ENCODE results near the gene PLEKHG3.
A peak's percentile ranks its signal among the peaks of the same experiment; 100 is the strongest.

Gene PLEKHG3

DNA sequence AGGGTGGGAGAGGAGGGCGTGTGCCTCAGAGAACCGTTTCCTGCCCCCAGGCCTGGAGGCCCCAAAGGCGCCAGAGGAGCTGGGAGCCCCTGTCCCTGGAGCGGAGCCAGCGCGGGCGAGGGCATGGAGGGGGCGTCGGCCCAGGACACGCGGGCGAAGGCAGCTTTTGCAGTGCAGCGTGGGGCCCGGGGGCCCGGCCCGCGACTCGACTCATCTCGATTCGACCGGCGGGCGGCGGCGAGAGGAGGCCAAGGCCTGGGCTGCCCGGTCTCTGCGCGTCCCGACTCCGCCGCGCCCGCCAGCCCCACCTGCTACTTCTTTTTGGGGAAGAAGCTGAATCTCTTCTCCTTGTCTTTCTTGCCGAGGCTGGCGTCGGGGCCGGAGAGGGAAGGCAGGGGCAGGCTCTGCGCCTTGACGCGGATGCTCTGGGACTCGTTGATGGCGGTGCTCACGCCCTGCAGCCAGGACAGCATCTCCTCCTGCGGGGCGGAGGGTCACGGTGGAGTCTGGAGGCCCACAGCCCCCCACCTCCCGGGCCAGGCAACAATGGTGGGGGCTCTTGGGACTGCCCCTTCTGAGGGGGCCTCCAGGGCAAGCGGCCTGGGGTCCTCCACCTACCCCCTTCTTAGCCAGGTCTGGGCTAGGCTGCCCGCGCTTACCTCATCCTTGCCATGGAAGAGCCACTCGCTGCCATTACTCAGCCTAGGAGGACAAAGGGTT lies 44.9 kb downstream of the PLEKHG3 start:
- DNase-seq: no peak

DNA sequence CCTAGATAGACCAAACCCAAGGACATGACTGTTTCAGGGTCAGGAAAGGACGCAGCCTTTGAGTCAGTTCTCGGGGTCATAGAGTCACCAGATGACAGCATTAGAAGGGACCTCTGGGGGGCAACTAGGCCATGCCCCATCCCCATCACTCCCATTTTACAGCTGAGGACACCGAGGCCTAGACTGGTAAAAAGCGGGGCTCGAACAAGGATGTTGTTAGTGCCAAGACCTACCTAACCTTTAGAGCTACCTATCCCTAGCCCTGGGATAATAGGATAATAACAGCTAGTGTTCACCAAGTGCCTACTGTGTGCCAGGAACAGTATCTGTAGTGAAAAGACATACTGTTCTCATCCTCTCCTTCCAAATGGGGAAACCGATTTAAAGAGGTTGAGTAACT lies 48.7 kb downstream of the PLEKHG3 start:
- DNase-seq: no peak

DNA sequence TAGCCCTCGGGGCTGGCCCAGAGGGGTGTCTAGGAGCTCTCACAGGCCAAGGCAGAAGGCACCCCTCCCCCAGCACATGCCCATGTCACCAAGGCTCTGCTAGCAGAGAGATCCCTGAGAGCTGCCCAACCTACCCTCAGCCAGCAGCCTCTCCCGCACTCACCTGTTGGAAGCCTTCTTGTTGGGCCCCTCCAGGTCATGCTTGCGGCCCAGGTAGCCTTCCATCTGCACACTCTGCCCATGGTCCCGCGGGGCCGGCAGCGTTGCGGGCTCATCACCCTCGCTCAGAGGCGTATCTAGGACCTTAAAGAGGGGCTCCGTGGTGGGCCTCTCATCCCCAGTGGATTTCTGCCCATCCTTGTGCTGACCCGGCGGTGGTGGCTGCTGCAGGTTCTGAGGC lies 49.1 kb downstream of the PLEKHG3 start:
- DNase-seq: no peak

DNA sequence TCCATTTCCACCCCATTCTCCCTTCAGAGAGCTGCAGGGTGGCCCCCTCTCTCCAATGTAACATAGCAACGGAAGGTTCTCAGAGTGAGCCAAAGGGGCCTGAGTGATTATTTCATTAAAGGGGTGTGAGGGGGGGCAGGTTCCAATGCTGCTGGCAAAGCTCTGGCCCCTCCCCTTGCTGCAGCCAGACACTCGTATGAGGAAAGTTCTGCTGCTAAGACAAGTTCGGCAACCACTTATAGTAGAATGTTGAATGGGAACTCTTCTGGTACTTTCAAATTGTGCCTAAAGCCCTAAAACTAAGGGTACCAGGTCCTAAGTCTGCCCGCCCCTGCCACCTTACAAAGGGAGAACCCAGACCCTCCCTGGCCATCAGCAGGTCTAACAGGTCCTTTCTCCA lies 49.8 kb downstream of the PLEKHG3 start:
- no peak for DNase-seq

DNA sequence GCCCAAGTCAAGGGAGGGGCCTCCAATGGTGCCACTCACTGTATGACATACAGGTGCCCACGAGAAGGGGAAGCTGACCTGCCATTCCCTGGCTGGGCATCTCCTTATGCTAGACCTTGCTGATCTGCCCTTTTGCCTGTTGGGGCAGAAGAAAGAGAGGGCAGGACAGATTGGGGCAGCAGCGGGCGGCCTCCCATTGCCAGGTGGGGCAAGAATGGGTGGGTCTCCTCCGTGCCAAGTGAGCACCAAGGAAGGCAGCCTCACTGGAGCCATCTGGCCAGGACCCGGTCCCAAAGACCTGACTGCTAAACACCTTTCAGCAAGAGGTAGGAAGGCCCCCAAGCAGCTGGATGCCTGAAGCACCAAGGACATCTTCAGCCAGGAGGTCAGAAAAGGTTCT lies 50.5 kb downstream of the PLEKHG3 start:
- DNase-seq: no peak

DNA sequence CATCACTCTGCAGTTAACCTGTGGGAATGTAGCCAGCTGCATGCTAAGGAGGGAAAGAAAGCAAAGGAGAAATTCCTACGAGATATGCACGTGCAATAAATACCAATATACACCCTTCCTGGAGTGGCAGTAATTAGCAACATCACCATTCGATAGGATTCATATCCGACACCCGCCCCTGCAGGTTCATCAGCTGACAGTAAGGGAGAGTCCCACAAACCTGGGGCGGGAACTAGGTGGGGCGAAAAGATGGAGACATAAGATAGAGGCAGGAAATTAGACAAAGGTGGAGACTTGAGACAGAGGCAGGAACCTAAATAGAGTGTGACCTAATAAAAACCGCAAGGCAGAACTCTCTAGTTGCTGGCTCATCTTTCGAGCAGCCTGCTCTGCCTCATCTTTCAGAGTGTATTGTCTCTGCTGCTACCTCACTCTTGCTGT lies 51.6 kb downstream of the PLEKHG3 start:
- DNase-seq: no peak

DNA sequence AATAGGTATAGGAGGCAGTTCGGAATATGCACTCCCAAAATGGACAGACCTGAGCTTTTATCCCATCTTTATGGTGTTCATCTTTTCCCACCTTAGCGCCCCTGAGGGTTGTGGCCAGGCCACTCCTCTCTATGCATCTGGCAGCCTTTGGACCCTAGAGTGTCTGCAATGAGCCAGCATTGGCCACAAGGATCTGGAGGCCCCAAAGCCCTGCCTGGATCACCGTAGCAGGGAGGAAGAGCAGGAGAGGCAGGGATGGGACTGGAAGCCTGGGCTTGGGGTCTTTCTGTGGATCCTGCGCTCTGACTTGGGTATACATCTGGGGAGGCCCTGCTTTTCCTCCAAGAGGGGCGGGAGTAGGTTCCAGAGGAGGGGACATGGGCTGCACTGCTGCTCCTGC lies 52.5 kb downstream of the PLEKHG3 start:
- no peak for DNase-seq

DNA sequence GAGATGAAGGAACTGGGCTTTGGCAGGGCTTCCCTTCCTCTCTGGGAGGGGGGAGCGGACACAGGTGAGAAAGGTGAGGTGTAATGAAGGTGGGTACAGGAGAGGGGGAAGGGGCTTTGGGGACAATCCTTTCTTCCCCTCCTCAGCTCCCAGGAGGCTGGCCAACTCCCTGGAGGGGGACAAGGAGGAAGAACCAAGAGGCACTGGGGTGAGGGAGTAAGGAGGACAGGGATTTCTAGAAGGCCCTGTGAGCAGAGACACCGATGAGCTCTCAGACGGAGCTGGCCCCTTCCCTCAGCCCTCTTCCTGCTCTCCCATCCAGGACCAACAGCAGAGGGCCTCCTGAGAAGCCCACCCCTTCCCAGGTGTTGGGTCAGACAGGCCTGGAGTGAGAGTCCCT lies 53.4 kb downstream of the PLEKHG3 start:
- DNase-seq: no peak

DNA sequence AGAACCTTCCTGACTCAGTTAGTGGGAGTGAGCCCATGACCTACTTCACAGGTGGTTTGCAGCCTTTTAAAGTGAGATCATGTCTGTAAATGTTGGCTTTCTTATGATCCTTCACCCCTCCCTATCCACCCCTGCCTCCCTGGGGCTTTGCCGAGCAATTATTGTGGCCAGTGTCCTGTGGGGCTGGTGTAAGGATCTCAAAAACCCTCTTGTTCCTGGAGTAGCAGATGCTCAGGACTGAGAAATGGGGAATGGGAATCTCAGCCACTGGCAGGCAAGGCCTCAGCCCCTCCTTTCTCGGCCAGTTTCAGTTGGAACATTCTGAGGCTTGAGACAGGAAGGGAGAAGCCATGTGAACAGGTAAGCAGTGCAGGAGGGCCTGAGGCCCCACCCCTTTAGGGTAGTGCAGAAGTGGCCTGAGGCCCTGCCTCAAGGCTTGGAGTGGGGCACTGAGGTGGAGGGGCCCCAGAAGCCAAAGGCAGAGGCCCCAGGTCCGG lies 53.8 kb downstream of the PLEKHG3 start:
- DNase-seq: no peak

DNA sequence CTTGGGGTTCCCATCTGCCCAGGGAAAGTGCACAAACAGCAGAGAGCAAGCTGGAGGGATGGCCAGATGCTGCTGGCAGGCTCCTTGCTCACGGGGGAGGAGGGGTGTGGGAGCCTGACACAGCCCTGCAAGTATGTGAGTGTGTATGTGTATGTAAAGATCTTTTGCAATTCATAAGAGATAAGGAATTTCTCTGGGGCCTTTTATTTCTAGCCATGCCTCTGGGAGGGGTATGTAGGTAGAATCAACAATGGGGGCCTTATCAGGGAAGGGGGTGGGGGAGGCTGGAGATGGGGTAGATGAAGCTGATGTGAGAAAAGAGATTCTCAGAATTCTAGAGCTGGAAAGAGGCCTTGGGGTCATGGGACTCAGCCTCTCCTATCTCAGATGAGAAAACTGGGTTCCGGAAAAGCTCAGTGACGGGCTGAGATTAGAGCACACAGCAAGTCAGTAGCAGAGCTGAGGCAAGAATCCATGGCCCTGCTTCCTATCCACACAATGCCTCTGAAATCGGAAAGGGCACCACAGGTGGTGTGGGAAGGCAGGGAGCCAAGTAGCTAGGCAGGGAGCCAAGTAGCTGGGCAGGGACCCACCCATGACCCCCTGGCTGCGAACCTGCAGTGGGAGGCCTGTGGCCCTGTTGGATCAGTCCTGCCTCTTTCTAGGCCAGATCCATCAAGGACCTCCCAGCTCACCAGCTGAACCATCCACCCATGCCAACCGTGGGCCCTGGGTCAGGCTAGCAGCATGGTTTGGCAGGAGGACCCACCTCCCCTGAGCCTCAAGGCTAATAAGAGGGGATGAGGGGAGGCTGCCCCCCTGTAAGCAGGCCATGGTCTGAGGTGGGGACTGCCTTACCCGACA lies 54.7 kb downstream of the PLEKHG3 start:
- DNase-seq: no peak

DNA sequence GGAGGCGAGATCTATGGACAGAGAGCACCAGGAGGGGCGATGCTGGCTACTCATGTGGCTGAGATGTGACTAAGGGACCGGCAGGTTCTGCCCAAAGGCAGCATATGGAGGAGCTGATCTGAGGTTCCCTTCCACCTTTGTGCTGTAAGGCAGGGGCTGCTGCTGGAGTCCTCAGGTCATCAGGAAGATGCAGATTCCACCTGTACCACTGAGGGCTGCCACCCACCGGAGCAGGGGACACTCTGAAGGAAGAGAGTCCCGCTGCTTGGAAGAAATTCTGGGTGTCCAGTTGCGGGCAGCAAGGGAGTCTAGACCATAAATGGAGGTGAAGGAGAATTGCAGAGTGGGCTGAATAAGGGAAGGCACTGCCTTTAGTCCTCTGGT lies 55.3 kb downstream of the PLEKHG3 start:
- DNase-seq: no peak

DNA sequence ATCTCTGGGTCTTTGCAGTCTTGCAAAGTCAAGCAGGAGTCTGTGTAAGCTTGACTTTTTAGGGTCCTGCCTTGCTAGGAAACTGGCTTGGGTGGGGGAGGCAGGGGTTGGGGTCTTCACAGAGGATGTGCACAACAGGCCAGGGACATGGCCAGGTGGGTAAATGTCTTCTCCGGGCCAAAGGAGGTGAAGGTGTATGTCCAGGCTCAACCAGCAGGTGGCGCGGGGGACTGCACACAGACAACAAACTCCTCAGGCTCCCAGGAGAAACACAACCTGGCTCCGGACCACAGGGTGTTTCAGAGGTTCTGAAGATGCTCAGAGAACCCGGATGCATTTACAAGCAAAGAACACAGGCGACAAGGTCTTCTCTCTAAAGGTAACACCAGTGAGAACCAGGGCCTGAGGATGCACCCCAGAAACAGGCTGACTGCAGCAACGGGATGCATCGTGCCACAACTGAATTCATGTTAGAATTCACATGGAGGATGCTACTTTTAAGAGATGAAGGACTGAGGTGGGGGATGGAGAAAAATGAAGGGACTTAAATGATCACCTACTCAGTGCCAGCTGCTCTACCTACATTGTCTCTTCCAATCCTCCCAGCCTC lies 56.0 kb downstream of the PLEKHG3 start:
- DNase-seq: no peak

DNA sequence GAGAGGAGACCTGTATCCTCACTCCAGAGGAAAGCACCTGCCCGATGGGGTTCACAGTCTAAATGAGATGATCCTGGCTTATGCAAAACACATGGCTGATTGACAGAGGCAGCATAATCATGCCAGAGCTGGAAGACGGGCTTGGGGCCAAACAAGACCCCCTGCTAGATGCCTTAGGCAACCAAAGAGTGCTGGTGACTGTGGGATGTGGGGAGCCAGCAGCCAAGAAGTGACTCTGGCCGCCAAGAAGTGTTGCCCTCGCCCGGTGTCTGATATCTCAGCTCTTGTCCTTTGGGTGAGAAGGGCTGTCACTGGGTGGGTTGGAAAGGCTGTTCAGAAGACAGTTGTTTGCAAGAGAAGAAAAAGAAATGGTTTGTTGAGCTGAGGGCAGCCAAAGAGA lies 56.7 kb downstream of the PLEKHG3 start:
- no peak for DNase-seq

DNA sequence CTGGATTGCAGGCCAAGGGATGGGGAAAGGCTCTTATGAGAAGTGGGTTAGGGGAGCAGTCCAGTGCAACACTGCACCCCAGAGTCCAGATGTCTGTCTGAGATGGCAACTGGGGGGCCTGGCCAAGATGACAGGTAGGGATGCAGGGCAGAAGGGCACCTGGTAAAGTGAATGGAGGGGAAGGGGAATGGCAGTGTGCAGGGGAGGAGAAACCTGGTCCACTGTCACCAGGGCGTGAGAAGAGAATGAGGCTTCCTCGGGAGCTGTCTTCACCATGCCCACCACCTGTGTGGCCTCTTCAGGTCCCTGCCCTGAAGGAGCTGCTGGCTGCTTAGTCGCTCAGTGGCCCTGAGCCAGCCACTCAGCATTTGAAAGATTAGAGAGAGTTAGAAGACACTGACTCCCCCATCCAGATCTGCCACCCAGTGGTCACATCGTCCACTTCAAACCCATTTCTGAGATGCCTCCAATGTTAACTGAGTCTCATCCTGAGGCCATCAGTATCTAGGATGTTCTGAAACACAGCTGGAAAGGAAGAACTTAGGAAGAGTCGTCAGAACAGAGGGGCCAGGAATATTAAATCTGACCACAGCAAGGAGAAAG lies 57.3 kb downstream of the PLEKHG3 start:
- no peak for DNase-seq

DNA sequence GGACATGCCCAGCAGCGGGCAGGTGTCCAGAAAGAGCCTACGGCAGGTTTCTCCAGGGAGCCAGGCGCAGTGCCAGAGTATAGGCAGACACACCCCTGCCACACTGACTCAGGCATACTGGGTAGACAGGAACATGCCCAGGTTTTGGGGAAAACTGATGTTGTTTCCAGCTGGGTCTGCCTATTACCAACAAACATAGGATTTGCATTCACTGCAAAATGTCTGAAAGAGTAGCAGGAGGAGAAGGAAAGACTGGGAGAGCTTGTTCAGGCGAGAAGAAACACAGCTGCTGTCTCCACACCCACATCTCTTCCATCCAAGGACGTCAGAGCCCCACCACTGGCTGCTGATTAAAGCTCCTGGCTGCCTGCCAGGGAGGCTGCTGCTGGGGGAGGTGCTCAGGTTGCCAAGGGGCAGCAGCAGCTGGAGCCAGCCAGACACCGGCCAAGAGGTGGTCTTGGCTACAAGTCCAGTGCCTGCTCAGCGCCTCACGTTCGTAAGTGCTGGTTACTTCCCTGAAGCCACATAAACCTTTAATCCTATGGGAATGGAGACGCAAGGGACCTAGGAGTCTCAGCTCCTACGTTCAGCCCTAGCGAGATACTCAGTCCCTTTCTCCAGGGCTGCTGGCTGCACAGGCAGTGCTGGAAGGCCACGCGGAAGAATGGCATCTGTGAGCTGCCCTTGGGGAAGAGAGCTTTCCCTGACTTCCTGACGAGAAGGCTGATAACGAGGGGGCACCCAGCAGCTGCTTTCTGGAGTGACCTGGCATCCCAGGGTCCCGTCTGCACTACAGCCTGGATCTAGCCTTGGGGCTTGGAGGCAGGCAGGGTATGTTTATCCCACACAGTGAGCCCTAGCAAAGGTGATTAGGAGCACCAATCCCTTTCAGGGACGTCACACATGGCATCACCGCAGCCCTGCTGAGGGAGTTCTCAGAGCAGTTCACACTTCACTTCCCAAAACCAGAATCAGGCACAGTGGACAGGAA lies 58.1 kb downstream of the PLEKHG3 start:
- no peak for DNase-seq

DNA sequence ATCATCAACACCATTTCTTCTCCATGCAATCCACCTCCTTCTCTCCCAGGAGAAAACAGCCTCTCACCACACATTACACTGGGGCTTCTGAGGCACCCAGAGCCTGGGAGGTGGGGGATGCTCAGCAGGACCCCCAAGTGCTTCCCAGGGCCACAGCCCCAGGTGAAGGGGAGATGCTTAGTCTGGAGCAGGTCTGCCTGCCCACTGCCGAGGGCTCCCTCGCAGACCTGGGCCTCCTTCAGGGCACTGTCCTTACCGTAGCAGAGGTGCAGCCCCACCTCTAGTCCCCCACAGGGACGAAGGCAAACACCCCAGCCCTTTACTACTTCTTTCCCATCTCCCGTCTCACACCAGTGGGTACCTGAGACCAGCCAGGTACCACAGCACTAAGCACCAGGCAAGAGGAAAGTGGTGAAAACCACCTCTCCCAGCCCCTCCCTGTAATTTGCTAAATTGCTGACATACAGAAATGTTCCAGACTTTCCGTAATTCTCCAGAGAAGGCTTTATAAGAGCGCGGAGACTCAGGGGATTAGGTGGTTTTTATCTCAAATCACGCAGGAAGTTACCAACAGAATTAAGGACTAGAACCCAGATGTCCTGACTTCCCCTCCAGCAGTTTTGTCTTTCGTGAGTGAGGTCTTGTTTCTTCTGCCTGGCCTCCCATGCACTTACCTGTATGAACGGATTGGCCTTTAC lies 59.0 kb downstream of the PLEKHG3 start:
- DNase-seq: no peak

DNA sequence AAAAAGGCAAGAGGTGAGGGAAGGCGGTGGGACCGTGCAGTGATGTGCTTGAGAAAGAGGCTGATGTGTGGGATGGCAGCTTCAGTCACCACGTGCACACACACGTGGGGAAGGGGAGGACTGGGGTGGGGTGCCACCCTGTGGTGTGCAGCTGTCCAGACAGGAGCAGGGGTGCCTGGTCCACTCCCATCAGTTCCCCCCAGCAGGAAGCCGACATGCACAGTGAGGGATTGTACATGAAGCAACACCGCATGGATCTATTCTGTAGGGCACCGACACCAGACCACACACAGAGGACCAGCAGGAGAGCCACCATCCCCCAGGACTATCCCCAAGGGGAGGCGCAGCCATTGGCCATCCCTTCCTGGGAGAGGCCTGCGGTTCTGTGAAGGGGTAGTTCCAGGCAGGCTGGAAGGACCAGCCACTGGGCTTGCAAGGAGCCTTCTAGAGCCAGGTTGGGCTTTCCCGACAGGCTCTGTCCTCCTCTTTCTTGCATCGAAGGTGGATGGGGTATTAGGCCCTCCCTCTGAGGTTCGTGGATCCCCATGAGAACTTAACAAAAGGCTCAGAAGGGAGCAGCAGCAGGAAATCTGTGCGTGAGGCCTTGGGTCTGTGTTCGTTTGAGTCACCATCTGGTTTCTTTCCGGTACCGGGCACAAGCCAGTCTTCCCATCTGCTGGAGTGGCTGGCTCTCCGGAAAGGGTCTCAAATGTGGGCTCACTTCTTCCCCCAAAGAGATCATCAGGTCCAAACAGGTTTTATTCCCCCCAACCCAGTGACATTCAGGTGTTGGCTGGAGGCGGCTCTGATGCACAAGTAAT lies 59.8 kb downstream of the PLEKHG3 start:
- DNase-seq: no peak

DNA sequence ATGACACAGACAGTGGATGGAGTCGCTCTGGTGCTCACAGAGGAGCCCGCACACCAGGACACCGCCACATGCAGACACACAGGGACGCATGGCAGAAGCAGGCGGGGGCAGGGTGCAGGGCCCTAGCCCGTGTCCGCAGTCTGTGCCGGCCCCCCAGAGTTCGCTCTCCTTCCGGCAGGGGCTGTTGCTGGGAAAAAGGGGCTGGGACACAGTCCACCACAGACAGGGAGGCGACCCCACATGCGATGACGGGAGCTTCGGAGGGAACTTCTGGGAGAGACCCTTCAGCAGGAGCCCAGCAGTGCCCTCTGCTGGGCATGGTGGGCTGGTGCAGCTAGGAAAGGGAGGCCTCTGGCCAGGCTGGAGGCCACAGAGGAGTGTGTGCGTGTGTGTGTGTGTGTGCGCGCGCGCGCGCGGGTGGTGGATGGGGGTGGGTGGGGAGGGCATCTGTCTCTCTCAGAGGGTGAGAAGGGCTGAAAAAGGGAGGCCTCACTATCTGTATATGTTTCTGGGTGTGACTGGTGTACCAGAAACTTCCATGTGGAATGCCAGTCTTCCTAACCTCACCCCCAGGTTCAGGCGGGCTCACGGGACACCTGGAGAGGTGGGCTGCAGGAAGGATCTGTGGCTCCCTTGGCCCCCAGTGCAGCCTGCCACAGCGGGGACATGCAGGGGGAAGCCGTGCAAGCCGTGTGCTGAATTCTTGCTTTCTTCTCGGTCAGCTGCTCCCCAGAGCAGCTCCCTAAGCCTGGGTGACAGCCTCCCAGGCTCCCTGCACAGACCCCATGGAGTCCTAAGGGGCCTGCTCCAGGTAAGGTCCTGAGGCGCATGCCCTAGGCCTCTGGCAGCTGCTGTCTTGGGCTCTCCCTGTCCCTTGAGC lies 60.7 kb downstream of the PLEKHG3 start:
- peak; percentile 36 for DNase-seq

DNA sequence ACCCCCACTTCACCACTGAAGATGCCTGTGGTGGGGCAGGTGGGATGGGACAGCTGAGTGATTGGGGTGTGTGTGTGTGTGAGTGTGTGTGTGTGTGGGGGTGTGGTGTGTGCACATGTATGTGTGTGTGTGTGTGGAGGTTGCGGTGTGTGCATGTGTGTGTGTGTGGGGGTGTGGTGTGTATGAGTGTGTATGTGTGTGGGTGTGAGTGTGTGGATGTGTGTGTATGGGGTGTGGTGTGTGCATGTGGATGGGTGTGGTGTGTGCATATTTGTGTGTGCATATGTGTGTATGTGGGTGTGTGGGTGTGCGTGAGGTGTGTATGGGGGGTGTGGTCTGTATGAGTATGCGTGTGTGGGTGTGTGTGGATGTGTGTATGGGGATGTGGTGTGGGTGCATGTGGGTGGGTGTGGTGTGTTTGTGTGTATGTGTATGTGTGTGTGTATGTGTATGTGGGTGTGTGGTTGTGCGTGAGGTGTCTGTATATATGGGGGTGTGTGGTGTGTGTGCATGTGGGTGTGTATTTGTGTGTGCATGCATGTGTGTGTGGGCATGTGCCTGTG lies 61.6 kb downstream of the PLEKHG3 start:
- DNase-seq: no peak

Data from activated gamma-delta T cell (primary cell).